HepG2 (cell line): ENCODE results near the gene RRP9. TPM values are rescaled to one million over a fixed set of nuclear protein-coding genes. Genes with fewer than 3 reads are reported as not detected.

Experiments
- ATAC-seq: fragments of 200-7000 bp; cut with Tn5 transposase; 3 replicates; pipeline ENCODE4 v1.9.1; 2020; ENCODE audit warnings: mild to moderate bottlenecking, moderate library complexity
- BruUV-seq: library from RNA; stranded (reverse); fragments of 400-500 nt; replicated peaks from 2 replicates; lab custom pipeline; 2021; lab: Mats Ljungman, UMichigan
- CTCF ChIA-PET: fragments of 300-600 bp; formaldehyde crosslinking; extraction: SDS; loops from one replicate; lab custom pipeline; 2021; ENCODE audit warnings: low total read pairs, inconsistent platforms, low intra/inter-chr PET ratio; lab: Yijun Ruan, JAX
- POLR2A ChIA-PET: fragments of 350-600 bp; sonication (Branson Sonifier 250); formaldehyde crosslinking; loops from one replicate; lab custom pipeline; 2020; ENCODE audit warnings: antibody characterized with exemption, inconsistent platforms; lab: Yijun Ruan, JAX
- DNase-seq: peaks from one replicate; pipeline ENCODE4 v3.0.0-alpha.2; 2015; ENCODE audit warnings: low spot score
- FAIRE-seq: peaks from 3 replicates; lab custom pipeline; 2011; peaks lifted over from hg19 to GRCh38; lab: Jason Lieb, UNC
- H2AFZ ChIP-seq: one replicate; pipeline ENCODE4 v1.6.1; 2011; ENCODE audit warnings: low read length, inconsistent platforms
- H3K27ac ChIP-seq: fragments of 300-600 bp; 3 replicates; pipeline ENCODE4 v1.8.0; 2011; ENCODE audit warnings: mixed run types, mild to moderate bottlenecking, mixed read lengths, low read length, inconsistent platforms; ENCODE audit not compliant: insufficient read depth; ENCODE audit errors: extremely low read length
- H3K27me3 ChIP-seq, 2 experiments: fragments of 200-600 bp in 1 of 2; 2 replicates in 1 of 2; 3 replicates in 1 of 2; pipeline versions ENCODE4 v1.6.0 to v1.8.0; 2011; ENCODE audit warnings: low read length in 2 of 2, mild to moderate bottlenecking in 2 of 2, moderate library complexity in 2 of 2, inconsistent platforms in 1 of 2; ENCODE audit not compliant: insufficient read depth in 2 of 2, control insufficient read depth in 1 of 2
- H3K36me3 ChIP-seq, 2 experiments: fragments of 200-600 bp in 1 of 2; replicated peaks in 1 of 2; 2 replicates in 1 of 2; 3 replicates in 1 of 2; pipeline versions ENCODE4 v1.5.1 to v1.8.0; 2011; ENCODE audit warnings: low read length in 2 of 2, inconsistent platforms in 1 of 2; ENCODE audit not compliant: insufficient read depth in 2 of 2, control insufficient read depth in 1 of 2
- H3K4me1 ChIP-seq: 2 replicates; pipeline ENCODE4 v1.5.1; 2012; ENCODE audit warnings: low read length, inconsistent platforms; ENCODE audit not compliant: insufficient read depth
- H3K4me2 ChIP-seq: 2 replicates; pipeline ENCODE4 v1.6.0; 2011; ENCODE audit warnings: low read depth, low read length, inconsistent platforms
- H3K4me3 ChIP-seq, 3 experiments: fragments of 200-600 bp in 1 of 3; sonication (generic), shearing (Covaris generic) in 1 of 3; replicated peaks in 1 of 3; 2 replicates each; pipeline ENCODE4 v1.5.1; 2011 to 2016; ENCODE audit warnings: low read length in 3 of 3, inconsistent platforms in 2 of 3, low read depth in 2 of 3, mild to moderate bottlenecking in 2 of 3, control low read depth in 1 of 3, mixed read lengths in 1 of 3; ENCODE audit not compliant: insufficient read depth in 1 of 3
- H3K79me2 ChIP-seq: one replicate; pipeline ENCODE4 v1.6.1; 2011; ENCODE audit warnings: low read length, inconsistent platforms; ENCODE audit not compliant: insufficient read depth
- H3K9ac ChIP-seq: 2 replicates; pipeline ENCODE4 v1.6.0; 2011; ENCODE audit warnings: mild to moderate bottlenecking, low read depth, low read length, inconsistent platforms; ENCODE audit not compliant: insufficient read depth
- H3K9me3 ChIP-seq: 2 replicates; pipeline ENCODE4 v1.5.1; 2012; ENCODE audit warnings: mild to moderate bottlenecking, low read length
- H4K20me1 ChIP-seq: 2 replicates; pipeline ENCODE4 v1.6.0; 2011; ENCODE audit warnings: inconsistent platforms, mild to moderate bottlenecking, low read length, moderate library complexity; ENCODE audit not compliant: insufficient read depth
- BORCS8-MEF2B ChIP-seq: sonication (generic); formaldehyde crosslinking; IDR thresholded peaks from 2 replicates; pipeline ENCODE4 v1.8.0; 2022; ENCODE audit warnings: mild to moderate bottlenecking, missing genetic modification reagents
- ELF4 ChIP-seq: sonication (generic); formaldehyde crosslinking; IDR thresholded peaks from 2 replicates; pipeline ENCODE4 v1.5.0; 2020; ENCODE audit warnings: missing genetic modification reagents, mild to moderate bottlenecking, moderate library complexity, borderline replicate concordance
- ETV5 ChIP-seq: IDR thresholded peaks from 2 replicates; pipeline ENCODE4 v1.6.1; 2018; ENCODE audit warnings: missing biosample characterization, missing genetic modification reagents, inconsistent platforms, borderline replicate concordance
- JUN ChIP-seq: sonication (generic); formaldehyde crosslinking; IDR thresholded peaks from 2 replicates; pipeline ENCODE4 v1.4.0; 2020; ENCODE audit warnings: mild to moderate bottlenecking, missing genetic modification reagents
- KDM6A ChIP-seq: IDR thresholded peaks from 2 replicates; pipeline ENCODE4 v1.6.1; 2016; ENCODE audit warnings: low read depth
- NAIF1 ChIP-seq: sonication (generic); formaldehyde crosslinking; IDR thresholded peaks from 2 replicates; pipeline ENCODE4 v1.5.0; 2020; ENCODE audit warnings: mild to moderate bottlenecking, missing genetic modification reagents, borderline replicate concordance
- RAD21 ChIP-seq: fragments of 450-650 bp; formaldehyde crosslinking; IDR thresholded peaks from 2 replicates; pipeline ENCODE4 v1.5.0; 2020; ENCODE audit warnings: mild to moderate bottlenecking
- SMAD3 ChIP-seq: sonication (generic); formaldehyde crosslinking; IDR thresholded peaks from 2 replicates; pipeline ENCODE4 v1.4.0; 2020; ENCODE audit warnings: missing genetic modification reagents
- SMAD9 ChIP-seq: sonication (generic); formaldehyde crosslinking; IDR thresholded peaks from 2 replicates; pipeline ENCODE4 v1.5.1; 2020; ENCODE audit warnings: mild to moderate bottlenecking, missing genetic modification reagents
- XRCC5 ChIP-seq: fragments of 200-400 bp; formaldehyde crosslinking; optimal IDR thresholded peaks from 2 replicates; pipeline ENCODE3; 2017; ENCODE audit warnings: mild to moderate bottlenecking, low read length
- YEATS4 ChIP-seq: sonication (generic); formaldehyde crosslinking; IDR thresholded peaks from 2 replicates; pipeline ENCODE4 v1.4.0; 2020; ENCODE audit warnings: missing genetic modification reagents, borderline replicate concordance
- ZNF44 ChIP-seq: sonication (generic); formaldehyde crosslinking; IDR thresholded peaks from 2 replicates; pipeline ENCODE4 v1.5.1; 2020; ENCODE audit warnings: mild to moderate bottlenecking, missing genetic modification reagents
- WGBS: methylation state at CpG from one replicate; pipeline ENCODE4 v1.1.6; 2017; ENCODE audit warnings: low lambda C conversion rate; 5-methylcytosine and 5-hydroxymethylcytosine counted together
- in situ Hi-C: cut with HindIII; loops from 2 replicates; pipeline ENCODE4 v1.10.0; 2017; ENCODE audit warnings: low pct_unique_long_range_greater_than_20kb; ENCODE audit not compliant: extremely low pct_ligation_motif_present
- intact Hi-C: fragments of 100-400 bp; cut with micrococcal nuclease; formaldehyde crosslinking; loops from one replicate; pipeline ENCODE4 v1.10.0; 2022; ENCODE audit not compliant: unreplicated experiment
- polyA plus RNA-seq, 8 experiments: library from polyadenylated mRNA; depleted of rRNA in 3 of 8; stranded (reverse) in 7 of 8; unstranded in 1 of 8; fragments of >200 nt; fragmentation: Illumina TruSeq in 4 of 8; extraction: Trizol in 4 of 8; gene quantifications; 2 replicates each; pipeline versions ENCODE4 v1.2.1 to v1.2.3, GENCODE V29; 2011 to 2016; ENCODE audit warnings: low read depth in 4 of 8, missing spikeins in 1 of 8, mixed read lengths in 1 of 8; ENCODE audit not compliant: insufficient read depth in 1 of 8
- total RNA-seq, 5 experiments: library from RNA; depleted of rRNA; stranded (reverse); fragments of >200 nt; fragmentation: Illumina TruSeq; extraction: Trizol; gene quantifications; 2 replicates each; pipeline ENCODE4 v1.2.3, GENCODE V29; 2016; ENCODE audit warnings: low read depth in 1 of 5
- TF ChIP-seq, protein P1 (sequence below): sonication (generic); formaldehyde crosslinking; IDR thresholded peaks from 2 replicates; pipeline ENCODE4 v1.4.0; 2020; ENCODE audit warnings: mild to moderate bottlenecking, missing genetic modification reagents
- TF ChIP-seq, protein P2 (sequence below): sonication (generic); formaldehyde crosslinking; IDR thresholded peaks from 2 replicates; pipeline ENCODE4 v1.4.0; 2020; ENCODE audit warnings: mild to moderate bottlenecking, missing genetic modification reagents
- TF ChIP-seq, protein P3 (sequence below): fragments of 450-650 bp; IDR thresholded peaks from 2 replicates; pipeline ENCODE4 v1.6.1; 2017

Gene RRP9
- total and polyA plus RNA-seq, 2 of the 13 experiments (the other 11 are each of a cell fraction or from before 2014, with no cell fraction given), result 14.8 to 44.0 TPM

DNA sequence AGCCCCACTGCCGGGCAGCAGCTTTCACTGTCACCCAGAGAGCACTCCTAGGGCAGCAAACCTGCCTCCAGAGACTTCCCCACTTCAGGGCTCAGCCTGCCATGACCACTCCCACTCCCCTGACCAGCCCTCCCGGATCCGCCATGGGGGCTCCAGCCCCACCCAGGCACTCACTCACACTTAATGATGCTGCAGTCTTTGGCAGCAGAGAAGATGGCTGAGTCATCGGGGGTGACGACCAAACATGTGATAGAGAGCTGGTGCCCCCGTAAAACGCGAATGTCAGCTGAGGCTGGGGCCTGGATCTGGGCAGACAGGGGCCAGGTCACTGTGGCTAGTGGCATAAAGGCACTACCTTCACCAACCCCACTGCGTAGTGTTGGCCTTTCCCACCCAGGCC lies 4.7 kb downstream of the RRP9 start:
- H3K9ac ChIP-seq, result no peak overlapping the region
- no peak overlapping the region for H3K4me2 ChIP-seq
- no TSS peak for BruUV-seq
- H3K9me3 ChIP-seq, result no peaks in the 10 kb centered on the region
- H3K4me1 ChIP-seq, result peaks cover 24% of the 10 kb centered on the region
- WGBS, result 95% methylated on average over 7 of the region's 9 CpGs
- no peak for ATAC-seq
- H4K20me1 ChIP-seq, result no peaks in the 10 kb centered on the region; the same call in 1 of the 2 replicates
- FAIRE-seq, result no peak
- ChIA-PET CTCF (no interaction called here), POLR2A (no interaction called here)
- H3K4me3 ChIP-seq, result no peak overlapping the region
- H3K27ac ChIP-seq, result no peak overlapping the region
- in situ Hi-C loops, result no loop called here
- H3K79me2 ChIP-seq, result peaks cover 28% of the 10 kb centered on the region
- TF ChIP-seq NAIF1 (CRISPR knock-in tag), result no peak
- TF ChIP-seq SMAD9 (CRISPR knock-in tag), result no peak
- TF ChIP-seq SMAD3, result no peak
- no peak for TF ChIP-seq ZNF44 (CRISPR knock-in tag)
- TF ChIP-seq KDM6A (CRISPR knock-in tag), result no peak
- TF ChIP-seq ELF4 (CRISPR knock-in tag), result no peak
- TF ChIP-seq JUN, result no peak
- TF ChIP-seq YEATS4 (CRISPR knock-in tag), result no peak
- TF ChIP-seq BORCS8-MEF2B, result no peak
- no peak for TF ChIP-seq RAD21 (CRISPR knock-in tag)
- TF ChIP-seq ETV5 (CRISPR knock-in tag), result no peak
- TF ChIP-seq, protein P1, sequence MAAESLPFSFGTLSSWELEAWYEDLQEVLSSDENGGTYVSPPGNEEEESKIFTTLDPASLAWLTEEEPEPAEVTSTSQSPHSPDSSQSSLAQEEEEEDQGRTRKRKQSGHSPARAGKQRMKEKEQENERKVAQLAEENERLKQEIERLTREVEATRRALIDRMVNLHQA (CRISPR knock-in tag), result no peak
- TF ChIP-seq XRCC5, result no peak
- TF ChIP-seq, protein P2, sequence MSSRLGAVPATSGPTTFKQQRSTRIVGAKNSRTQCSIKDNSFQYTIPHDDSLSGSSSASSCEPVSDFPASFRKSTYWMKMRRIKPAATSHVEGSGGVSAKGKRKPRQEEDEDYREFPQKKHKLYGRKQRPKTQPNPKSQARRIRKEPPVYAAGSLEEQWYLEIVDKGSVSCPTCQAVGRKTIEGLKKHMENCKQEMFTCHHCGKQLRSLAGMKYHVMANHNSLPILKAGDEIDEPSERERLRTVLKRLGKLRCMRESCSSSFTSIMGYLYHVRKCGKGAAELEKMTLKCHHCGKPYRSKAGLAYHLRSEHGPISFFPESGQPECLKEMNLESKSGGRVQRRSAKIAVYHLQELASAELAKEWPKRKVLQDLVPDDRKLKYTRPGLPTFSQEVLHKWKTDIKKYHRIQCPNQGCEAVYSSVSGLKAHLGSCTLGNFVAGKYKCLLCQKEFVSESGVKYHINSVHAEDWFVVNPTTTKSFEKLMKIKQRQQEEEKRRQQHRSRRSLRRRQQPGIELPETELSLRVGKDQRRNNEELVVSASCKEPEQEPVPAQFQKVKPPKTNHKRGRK (CRISPR knock-in tag), result no peak
- TF ChIP-seq, protein P3, sequence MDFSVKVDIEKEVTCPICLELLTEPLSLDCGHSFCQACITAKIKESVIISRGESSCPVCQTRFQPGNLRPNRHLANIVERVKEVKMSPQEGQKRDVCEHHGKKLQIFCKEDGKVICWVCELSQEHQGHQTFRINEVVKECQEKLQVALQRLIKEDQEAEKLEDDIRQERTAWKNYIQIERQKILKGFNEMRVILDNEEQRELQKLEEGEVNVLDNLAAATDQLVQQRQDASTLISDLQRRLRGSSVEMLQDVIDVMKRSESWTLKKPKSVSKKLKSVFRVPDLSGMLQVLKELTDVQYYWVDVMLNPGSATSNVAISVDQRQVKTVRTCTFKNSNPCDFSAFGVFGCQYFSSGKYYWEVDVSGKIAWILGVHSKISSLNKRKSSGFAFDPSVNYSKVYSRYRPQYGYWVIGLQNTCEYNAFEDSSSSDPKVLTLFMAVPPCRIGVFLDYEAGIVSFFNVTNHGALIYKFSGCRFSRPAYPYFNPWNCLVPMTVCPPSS, result no peak
- TF ChIP-seq, all 625 proteins: peak for 0
- Histone ChIP-seq H3K27me3 (no peaks in the 10 kb centered on the region; a peak in 1 of 5 replicates), H3K36me3 (peaks cover 21 to 59% of the 10 kb centered on the region in 2 experiments; a peak in 4 of 5 replicates), H2AFZ (no peak overlapping the region)
- intact Hi-C loops, result no loop called here
- DNase-seq, result no peak
